ENCODE results near the gene ADGRG6.
A peak's percentile ranks its signal among the peaks of the same experiment; 100 is the strongest.

Gene ADGRG6

GRCh38 chr6:142301651-142302391, at the start of gene ADGRG6:
Gene ADGRG6 (plus strand): TSS chr6:142302007. CDS start chr6:142302330, 323 bp downstream.
- ATAC-seq (peak; percentile 93), DNase-seq (peak; percentile 67 to 74)
- no peaks in the 10 kb centered on the region for H3K9me3 Mint-ChIP-seq
- H3K27me3 Mint-ChIP-seq: peaks cover 14% of the 10 kb centered on the region
- H3K27ac Mint-ChIP-seq: peak within 1 kb of the TSS; percentile 38 to 79
- peaks cover 21% of the 10 kb centered on the region for H3K4me1 Mint-ChIP-seq
- H3K4me3 Mint-ChIP-seq: peak within 1 kb of the TSS; percentile 87 to 95

- DNase-seq (no peak), ATAC-seq (no peak)
- H3K4me1 Mint-ChIP-seq: no peaks in the 10 kb centered on the region
- H3K9me3 Mint-ChIP-seq: no peaks in the 10 kb centered on the region
- H3K27me3 Mint-ChIP-seq: no peaks in the 10 kb centered on the region
- no peak overlapping the region for H3K27ac Mint-ChIP-seq
- H3K4me3 Mint-ChIP-seq: no peak overlapping the region
Observed at GRCh38 chr6:142254513-142254912, 47.3 kb upstream of the ADGRG6 start.

GRCh38 chr6:142255785-142256184, 46.0 kb upstream of the ADGRG6 start:
- Mint-ChIP-seq H3K4me1 (no peaks in the 10 kb centered on the region), H3K27ac (no peak overlapping the region), H3K9me3 (no peaks in the 10 kb centered on the region), H3K4me3 (no peak overlapping the region), H3K27me3 (no peaks in the 10 kb centered on the region)
- DNase-seq (no peak), ATAC-seq (no peak)

GRCh38 chr6:142258305-142258704, 43.5 kb upstream of the ADGRG6 start:
- ATAC-seq (no peak), DNase-seq (no peak)
- no peaks in the 10 kb centered on the region for H3K4me1 Mint-ChIP-seq
- H3K4me3 Mint-ChIP-seq: no peak overlapping the region
- no peaks in the 10 kb centered on the region for H3K27me3 Mint-ChIP-seq
- no peaks in the 10 kb centered on the region for H3K9me3 Mint-ChIP-seq
- no peak overlapping the region for H3K27ac Mint-ChIP-seq

GRCh38 chr6:142258757-142259156, 43.0 kb upstream of the ADGRG6 start:
- DNase-seq (no peak), ATAC-seq (no peak)
- no peak overlapping the region for H3K4me3 Mint-ChIP-seq
- H3K27me3 Mint-ChIP-seq: no peaks in the 10 kb centered on the region
- H3K9me3 Mint-ChIP-seq: no peaks in the 10 kb centered on the region
- H3K27ac Mint-ChIP-seq: no peak overlapping the region
- H3K4me1 Mint-ChIP-seq: no peaks in the 10 kb centered on the region

GRCh38 chr6:142260748-142261147, 41.1 kb upstream of the ADGRG6 start:
- Mint-ChIP-seq H3K4me1 (no peaks in the 10 kb centered on the region), H3K27ac (no peak overlapping the region), H3K4me3 (no peak overlapping the region), H3K9me3 (no peaks in the 10 kb centered on the region), H3K27me3 (no peaks in the 10 kb centered on the region)
- no peak for ATAC-seq
- DNase-seq: no peak

- Mint-ChIP-seq H3K9me3 (no peaks in the 10 kb centered on the region), H3K4me1 (no peaks in the 10 kb centered on the region), H3K27ac (no peak overlapping the region), H3K4me3 (no peak overlapping the region), H3K27me3 (no peaks in the 10 kb centered on the region)
- ATAC-seq (no peak), DNase-seq (no peak)
Observed at GRCh38 chr6:142262231-142262630, 39.6 kb upstream of the ADGRG6 start.

- DNase-seq: no peak
- Mint-ChIP-seq H3K27ac (no peak overlapping the region), H3K4me3 (no peak overlapping the region), H3K4me1 (no peaks in the 10 kb centered on the region), H3K27me3 (no peaks in the 10 kb centered on the region), H3K9me3 (no peaks in the 10 kb centered on the region)
- ATAC-seq: no peak
Observed at GRCh38 chr6:142265476-142265875, 36.3 kb upstream of the ADGRG6 start.

- H3K27me3 Mint-ChIP-seq: no peaks in the 10 kb centered on the region
- H3K4me3 Mint-ChIP-seq: no peak overlapping the region
- H3K9me3 Mint-ChIP-seq: no peaks in the 10 kb centered on the region
- ATAC-seq: no peak
- H3K4me1 Mint-ChIP-seq: no peaks in the 10 kb centered on the region
- H3K27ac Mint-ChIP-seq: no peak overlapping the region
- DNase-seq: no peak
Observed at GRCh38 chr6:142266060-142266459, 35.7 kb upstream of the ADGRG6 start.

- no peaks in the 10 kb centered on the region for H3K9me3 Mint-ChIP-seq
- DNase-seq (no peak), ATAC-seq (no peak)
- H3K4me3 Mint-ChIP-seq: no peak overlapping the region
- no peaks in the 10 kb centered on the region for H3K4me1 Mint-ChIP-seq
- no peak overlapping the region for H3K27ac Mint-ChIP-seq
- peaks cover 6% of the 10 kb centered on the region for H3K27me3 Mint-ChIP-seq
Observed at GRCh38 chr6:142271476-142271875, 30.3 kb upstream of the ADGRG6 start.

- peaks cover 6% of the 10 kb centered on the region for H3K27me3 Mint-ChIP-seq
- H3K9me3 Mint-ChIP-seq: no peaks in the 10 kb centered on the region
- DNase-seq: no peak
- no peak for ATAC-seq
- no peak overlapping the region for H3K27ac Mint-ChIP-seq
- H3K4me3 Mint-ChIP-seq: no peak overlapping the region
- no peaks in the 10 kb centered on the region for H3K4me1 Mint-ChIP-seq
Observed at GRCh38 chr6:142274656-142275055, 27.2 kb upstream of the ADGRG6 start.

- H3K4me3 Mint-ChIP-seq: no peak overlapping the region
- no peak for DNase-seq
- no peak for ATAC-seq
- H3K4me1 Mint-ChIP-seq: no peaks in the 10 kb centered on the region
- H3K9me3 Mint-ChIP-seq: no peaks in the 10 kb centered on the region
- H3K27me3 Mint-ChIP-seq: peaks cover 6% of the 10 kb centered on the region
- no peak overlapping the region for H3K27ac Mint-ChIP-seq
Observed at GRCh38 chr6:142275236-142276006, 26.4 kb upstream of the ADGRG6 start.

GRCh38 chr6:142276256-142276655, 25.6 kb upstream of the ADGRG6 start:
- no peak for DNase-seq
- peaks cover 6% of the 10 kb centered on the region for H3K27me3 Mint-ChIP-seq
- H3K9me3 Mint-ChIP-seq: peaks cover 4 to 5% of the 10 kb centered on the region in 2 donors
- no peaks in the 10 kb centered on the region for H3K4me1 Mint-ChIP-seq
- no peak overlapping the region for H3K4me3 Mint-ChIP-seq
- ATAC-seq: no peak
- H3K27ac Mint-ChIP-seq: no peak overlapping the region

- Mint-ChIP-seq H3K27me3 (no peaks in the 10 kb centered on the region), H3K4me1 (no peaks in the 10 kb centered on the region), H3K4me3 (no peak overlapping the region), H3K27ac (no peak overlapping the region), H3K9me3 (peaks cover 11% of the 10 kb centered on the region in 2 donors)
- no peak for DNase-seq
- no peak for ATAC-seq
Observed at GRCh38 chr6:142279350-142280180, 22.2 kb upstream of the ADGRG6 start.

GRCh38 chr6:142280265-142280664, 21.5 kb upstream of the ADGRG6 start:
- Mint-ChIP-seq H3K4me3 (no peak overlapping the region), H3K27ac (no peak overlapping the region), H3K27me3 (no peaks in the 10 kb centered on the region), H3K9me3 (peaks cover 11% of the 10 kb centered on the region in 2 donors), H3K4me1 (no peaks in the 10 kb centered on the region)
- DNase-seq: no peak
- no peak for ATAC-seq

GRCh38 chr6:142280927-142281326, 20.9 kb upstream of the ADGRG6 start:
- Mint-ChIP-seq H3K27ac (no peak overlapping the region), H3K27me3 (no peaks in the 10 kb centered on the region), H3K9me3 (peaks cover 11% of the 10 kb centered on the region in 2 donors), H3K4me3 (no peak overlapping the region), H3K4me1 (no peaks in the 10 kb centered on the region)
- ATAC-seq (no peak), DNase-seq (no peak)
